Natural killer cell treated with Interleukin-12 subunit alpha and Interleukin-12 subunit beta and Interleukin-15 and Interleukin-18, amount 100 ng/mL, for 72 hours (primary cell): Measurements from ENCODE around the gene ZNF407. TPM values are rescaled to one million over a fixed set of nuclear protein-coding genes. Genes with fewer than 3 reads are reported as not detected.

Source experiments
- total RNA-seq, 2 donors: library from RNA; stranded (reverse); gene quantifications; one replicate each; pipeline ENCODE4 v1.2.3, GENCODE V29; 2022

ZNF407 gene
- total RNA-seq, 2 donors from 2014 or later = 21.9 to 44.6 TPM

Other genes with a start within 250 kb of the ZNF407 start
- not detected for gene DIPK1C, start 140.6 kb upstream of the ZNF407 start, total RNA-seq
- 100 to 1,000 TPM; 152 to 215 TPM for gene CNDP2, start 101.5 kb upstream of the ZNF407 start, total RNA-seq
- gene CNDP1, start 63.4 kb upstream of the ZNF407 start, total RNA-seq = under 1 TPM in 1 of 2 donors, not detected in 1; 0.57 TPM